GM06990 (cell line): Measurements from ENCODE around the gene FN1.

Source experiments
- DNase-seq: peaks from one replicate; pipeline ENCODE4 v3.0.0-alpha.2; 2011; ENCODE audit not compliant: insufficient read length; ENCODE audit errors: extremely low read depth
- H3K27me3 ChIP-seq: replicated peaks from 2 replicates; pipeline ENCODE4 v1.6.0; 2011; ENCODE audit warnings: low read length; ENCODE audit not compliant: control insufficient read depth, insufficient read depth
- H3K36me3 ChIP-seq: 2 replicates; pipeline ENCODE4 v1.5.1; 2011; ENCODE audit warnings: low read length; ENCODE audit not compliant: control insufficient read depth, insufficient read depth
- H3K4me3 ChIP-seq: replicated peaks from 2 replicates; pipeline ENCODE4 v1.5.1; 2011; ENCODE audit warnings: low read depth, mild to moderate bottlenecking, control low read depth, low read length
- TF ChIP-seq, protein P1 (sequence below): IDR thresholded peaks from 2 replicates; pipeline ENCODE4 v1.5.1; 2011; ENCODE audit warnings: low read length, control low read depth, mild to moderate bottlenecking, inconsistent platforms; ENCODE audit not compliant: insufficient read depth, poor library complexity, severe bottlenecking

Gene FN1

DNA sequence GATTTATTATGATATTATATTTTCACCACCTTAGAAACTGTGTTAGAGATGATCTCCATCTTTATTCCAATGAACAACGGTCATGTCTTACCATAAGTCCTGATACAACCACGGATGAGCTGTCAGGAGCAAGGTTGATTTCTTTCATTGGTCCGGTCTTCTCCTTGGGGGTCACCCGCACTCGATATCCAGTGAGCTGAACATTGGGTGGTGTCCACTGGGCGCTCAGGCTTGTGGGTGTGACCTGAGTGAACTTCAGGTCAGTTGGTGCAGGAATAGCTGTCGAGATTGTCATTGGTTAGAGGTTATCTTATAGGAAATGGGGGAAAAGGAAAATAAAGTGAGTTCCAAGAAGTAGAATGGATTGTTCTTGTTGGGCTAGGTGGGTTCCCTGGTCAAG lies 56.8 kb downstream of the FN1 start:
- DNase-seq = no peak
- H3K36me3 ChIP-seq = no peaks in the 10 kb centered on the region
- H3K27me3 ChIP-seq = no peaks in the 10 kb centered on the region
- no peak overlapping the region for H3K4me3 ChIP-seq
- TF ChIP-seq, protein P1, sequence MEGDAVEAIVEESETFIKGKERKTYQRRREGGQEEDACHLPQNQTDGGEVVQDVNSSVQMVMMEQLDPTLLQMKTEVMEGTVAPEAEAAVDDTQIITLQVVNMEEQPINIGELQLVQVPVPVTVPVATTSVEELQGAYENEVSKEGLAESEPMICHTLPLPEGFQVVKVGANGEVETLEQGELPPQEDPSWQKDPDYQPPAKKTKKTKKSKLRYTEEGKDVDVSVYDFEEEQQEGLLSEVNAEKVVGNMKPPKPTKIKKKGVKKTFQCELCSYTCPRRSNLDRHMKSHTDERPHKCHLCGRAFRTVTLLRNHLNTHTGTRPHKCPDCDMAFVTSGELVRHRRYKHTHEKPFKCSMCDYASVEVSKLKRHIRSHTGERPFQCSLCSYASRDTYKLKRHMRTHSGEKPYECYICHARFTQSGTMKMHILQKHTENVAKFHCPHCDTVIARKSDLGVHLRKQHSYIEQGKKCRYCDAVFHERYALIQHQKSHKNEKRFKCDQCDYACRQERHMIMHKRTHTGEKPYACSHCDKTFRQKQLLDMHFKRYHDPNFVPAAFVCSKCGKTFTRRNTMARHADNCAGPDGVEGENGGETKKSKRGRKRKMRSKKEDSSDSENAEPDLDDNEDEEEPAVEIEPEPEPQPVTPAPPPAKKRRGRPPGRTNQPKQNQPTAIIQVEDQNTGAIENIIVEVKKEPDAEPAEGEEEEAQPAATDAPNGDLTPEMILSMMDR = no peak

DNA sequence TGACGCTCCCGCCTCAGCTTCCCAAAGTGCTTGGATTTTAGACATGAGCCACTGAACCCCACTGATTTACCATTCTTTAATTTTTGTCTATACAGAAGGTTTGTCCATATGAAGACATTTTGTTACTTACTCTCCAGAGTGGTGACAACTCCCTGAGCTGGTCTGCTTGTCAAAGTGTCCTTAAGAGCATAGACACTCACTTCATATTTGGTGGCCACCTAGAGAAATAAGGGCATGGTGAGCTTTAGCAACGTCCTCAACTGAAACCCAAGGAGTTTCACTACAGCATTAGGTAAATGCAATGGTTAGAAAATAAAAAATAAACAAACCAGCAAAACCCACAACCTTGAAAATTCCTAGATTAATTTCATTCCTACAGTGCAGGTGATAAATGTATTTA lies 57.8 kb downstream of the FN1 start:
- Histone ChIP-seq H3K36me3 (no peaks in the 10 kb centered on the region), H3K4me3 (no peak overlapping the region), H3K27me3 (no peaks in the 10 kb centered on the region)
- TF ChIP-seq, protein P1 = no peak
- DNase-seq = no peak

DNA sequence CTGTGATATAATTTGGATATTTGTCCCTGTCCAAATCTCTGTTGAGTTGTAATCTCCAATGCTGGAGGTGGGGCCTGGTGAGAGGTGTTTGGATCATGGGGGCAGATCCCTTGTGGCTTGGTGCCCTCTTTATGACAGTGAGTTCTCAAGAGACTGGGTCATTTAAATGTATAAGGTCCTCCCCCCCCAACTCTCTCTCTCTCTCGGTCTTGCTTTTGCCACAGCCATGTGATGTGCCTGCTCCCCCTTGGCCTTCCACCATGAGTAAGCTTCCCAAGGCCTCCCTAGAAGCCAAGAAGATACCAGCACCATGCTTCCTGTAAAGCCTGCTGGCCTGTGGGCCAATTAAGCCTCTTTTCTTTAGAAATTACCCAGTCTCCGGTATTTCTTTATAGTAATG lies 58.6 kb downstream of the FN1 start:
- Histone ChIP-seq H3K36me3 (no peaks in the 10 kb centered on the region), H3K4me3 (no peak overlapping the region), H3K27me3 (no peaks in the 10 kb centered on the region)
- TF ChIP-seq, protein P1 = no peak
- no peak for DNase-seq

DNA sequence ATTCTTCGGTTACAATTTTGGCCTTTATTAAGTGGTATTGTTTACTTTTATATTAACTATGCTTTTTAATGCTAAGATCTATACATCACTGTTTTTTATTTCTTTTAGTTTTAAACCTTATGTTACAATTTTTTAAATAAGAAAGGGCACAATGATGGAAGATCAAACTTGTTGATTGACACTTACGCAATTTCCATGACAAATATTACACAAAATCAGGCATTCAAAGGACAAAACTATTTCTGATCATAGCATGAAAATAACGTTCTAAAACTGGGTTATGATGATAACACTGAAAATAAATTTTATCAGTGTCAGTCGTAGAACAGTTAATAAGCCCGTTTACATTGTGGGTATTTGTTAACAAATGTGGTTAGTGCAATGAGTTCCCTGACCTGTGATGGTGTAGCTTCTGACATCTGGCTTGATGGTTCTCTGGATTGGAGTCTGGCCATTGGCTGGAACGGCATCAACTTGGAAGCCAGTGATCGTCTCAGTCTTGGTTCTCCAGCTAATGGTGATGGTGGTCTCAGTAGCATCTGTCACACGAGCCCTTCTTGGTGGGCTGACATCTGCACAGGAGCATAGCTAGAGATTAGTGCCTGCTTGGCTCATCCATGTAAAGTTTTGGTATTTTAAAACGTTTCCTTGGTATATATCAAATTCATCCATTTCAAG lies 59.6 kb downstream of the FN1 start:
- TF ChIP-seq, protein P1 = no peak
- H3K27me3 ChIP-seq = no peaks in the 10 kb centered on the region
- no peak for DNase-seq
- H3K4me3 ChIP-seq = no peak overlapping the region
- no peaks in the 10 kb centered on the region for H3K36me3 ChIP-seq

DNA sequence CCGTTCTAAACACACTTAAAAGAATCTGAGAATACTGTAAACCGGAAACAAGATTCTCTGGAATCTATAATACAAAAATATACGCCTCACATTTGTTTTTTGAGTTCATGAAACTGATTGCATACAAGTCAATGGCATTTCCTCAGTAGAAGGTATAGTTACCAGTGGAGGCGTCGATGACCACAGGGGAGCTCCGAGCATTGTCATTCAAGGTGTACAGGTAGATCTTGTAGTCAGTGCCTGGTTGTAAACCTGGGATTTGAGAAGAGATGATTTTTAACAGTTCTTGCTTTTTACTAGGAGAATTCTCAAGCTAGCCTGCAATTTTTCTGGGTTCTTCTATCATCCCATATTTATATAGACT lies 60.4 kb downstream of the FN1 start:
- no peaks in the 10 kb centered on the region for H3K36me3 ChIP-seq
- H3K4me3 ChIP-seq = no peak overlapping the region
- no peaks in the 10 kb centered on the region for H3K27me3 ChIP-seq
- no peak for DNase-seq
- TF ChIP-seq, protein P1 = no peak

DNA sequence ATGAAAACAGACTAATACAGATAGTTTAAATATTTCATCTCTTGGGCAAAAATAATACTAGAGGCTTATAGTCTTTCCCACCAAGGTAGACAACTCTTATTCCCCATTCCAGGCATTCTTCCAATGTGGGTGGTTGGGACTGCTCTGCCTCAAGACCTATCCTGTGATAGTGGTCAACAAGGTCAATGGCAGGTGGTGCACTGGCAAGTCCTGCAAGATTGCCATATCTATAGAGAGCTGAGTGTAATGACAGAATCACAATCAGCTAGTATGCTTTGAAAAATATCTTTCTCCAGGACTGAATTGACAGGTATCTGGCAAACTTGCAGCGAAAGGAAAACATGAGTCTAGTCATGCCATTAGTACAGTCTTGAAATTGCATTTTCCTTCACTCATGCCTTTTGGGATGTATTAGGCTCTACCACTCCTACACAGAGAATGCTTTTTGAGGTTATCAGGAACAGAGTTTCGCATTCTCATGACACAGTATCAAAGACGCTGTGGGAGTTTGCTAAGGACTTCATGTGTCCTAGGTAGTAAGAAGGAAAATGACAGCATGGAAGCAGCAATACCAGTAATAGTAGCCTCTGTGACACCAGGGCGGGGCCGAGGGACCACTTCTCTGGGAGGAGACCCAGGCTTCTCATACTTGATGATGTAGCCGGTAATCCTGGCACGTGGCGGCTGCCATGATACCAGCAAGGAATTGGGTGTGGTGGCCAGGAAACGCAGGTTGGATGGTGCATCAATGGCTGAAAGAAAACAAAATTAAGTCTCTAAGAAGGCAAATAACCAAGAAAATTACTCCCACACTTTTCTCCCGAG lies 61.0 kb downstream of the FN1 start:
- TF ChIP-seq, protein P1 = no peak
- DNase-seq = no peak
- no peak overlapping the region for H3K4me3 ChIP-seq
- no peaks in the 10 kb centered on the region for H3K27me3 ChIP-seq
- no peaks in the 10 kb centered on the region for H3K36me3 ChIP-seq
